HepG2 (cell line): ENCODE data around the gene GSTA5. TPM values are rescaled to one million over a fixed set of nuclear protein-coding genes. Genes with fewer than 3 reads are reported as not detected.
A peak's percentile ranks its signal among the peaks of the same experiment; 100 is the strongest.

Experiments
- EP300 ChIP-seq, 3 experiments: sonication (generic) in 1 of 3; formaldehyde crosslinking in 1 of 3; IDR thresholded peaks; 2 replicates each; pipeline versions ENCODE4 v1.5.1 to v1.6.1; 2011 to 2020; ENCODE audit warnings: low read depth in 2 of 3, low read length in 2 of 3, borderline replicate concordance in 1 of 3, improper control_type of control experiment in 1 of 3, mild to moderate bottlenecking in 1 of 3, missing genetic modification reagents in 1 of 3, moderate library complexity in 1 of 3
- FOXP1 ChIP-seq, 2 experiments: fragments of 450-650 bp in 1 of 2; IDR thresholded peaks; 2 replicates each; pipeline ENCODE4 v1.6.1; 2017 to 2018; ENCODE audit warnings: antibody characterized with exemption in 1 of 2
- HHEX ChIP-seq: IDR thresholded peaks from 2 replicates; pipeline ENCODE4 v1.6.1; 2016; ENCODE audit warnings: control low read depth
- HMG20B ChIP-seq: conservative IDR thresholded peaks from 2 replicates; pipeline ENCODE4 v1.6.1; 2016; ENCODE audit warnings: missing genetic modification reagents, missing compliant biosample characterization
- KLF6 ChIP-seq: IDR thresholded peaks from 2 replicates; pipeline ENCODE4 v1.8.0; 2016; ENCODE audit warnings: missing biosample characterization, missing genetic modification reagents
- MTERF4 ChIP-seq: sonication (generic); formaldehyde crosslinking; IDR thresholded peaks from 2 replicates; pipeline ENCODE4 v1.8.0; 2023; ENCODE audit warnings: mild to moderate bottlenecking, missing genetic modification reagents
- POLR2AphosphoS5 ChIP-seq: IDR thresholded peaks from 2 replicates; pipeline ENCODE4 v1.6.1; 2012; ENCODE audit warnings: low read depth, low read length
- SMARCE1 ChIP-seq: fragments of 450-650 bp; IDR thresholded peaks from 2 replicates; pipeline ENCODE4 v1.6.1; 2017; ENCODE audit warnings: borderline replicate concordance
- SMC3 ChIP-seq: IDR thresholded peaks from 2 replicates; pipeline ENCODE4 v1.6.1; 2011; ENCODE audit warnings: low read length, improper control_type of control experiment
- SOX5 ChIP-seq: IDR thresholded peaks from 2 replicates; pipeline ENCODE4 v1.6.1; 2016; ENCODE audit warnings: borderline replicate concordance
- STAG1 ChIP-seq: sonication (generic); formaldehyde crosslinking; IDR thresholded peaks from 2 replicates; pipeline ENCODE4 v1.4.0; 2020; ENCODE audit warnings: missing genetic modification reagents
- TEF ChIP-seq: sonication (generic); formaldehyde crosslinking; IDR thresholded peaks from 2 replicates; pipeline ENCODE4 v1.5.0; 2020; ENCODE audit warnings: missing genetic modification reagents
- THAP11 ChIP-seq: IDR thresholded peaks from 2 replicates; pipeline ENCODE4 v1.6.1; 2016; ENCODE audit warnings: missing biosample characterization, missing genetic modification reagents
- ZBTB44 ChIP-seq: sonication (generic); formaldehyde crosslinking; IDR thresholded peaks from 2 replicates; pipeline ENCODE4 v1.4.0; 2020; ENCODE audit warnings: missing genetic modification reagents
- ZFP36L1 ChIP-seq: sonication (generic); formaldehyde crosslinking; IDR thresholded peaks from 2 replicates; pipeline ENCODE4 v1.8.0; 2022; ENCODE audit warnings: mild to moderate bottlenecking, missing genetic modification reagents, moderate library complexity
- ZNF331 ChIP-seq: sonication (generic); formaldehyde crosslinking; IDR thresholded peaks from 2 replicates; pipeline ENCODE4 v1.4.0; 2020; ENCODE audit warnings: missing genetic modification reagents
- ZNF598 ChIP-seq: sonication (generic); formaldehyde crosslinking; IDR thresholded peaks from 2 replicates; pipeline ENCODE4 v1.5.1; 2020; ENCODE audit warnings: mild to moderate bottlenecking, missing genetic modification reagents, borderline replicate concordance
- ZNF788 ChIP-seq: sonication (generic); formaldehyde crosslinking; IDR thresholded peaks from 2 replicates; pipeline ENCODE4 v1.5.0; 2020; ENCODE audit warnings: mild to moderate bottlenecking, missing genetic modification reagents, borderline replicate concordance
- polyA plus RNA-seq, 8 experiments: library from polyadenylated mRNA; depleted of rRNA in 3 of 8; stranded (reverse) in 7 of 8; unstranded in 1 of 8; fragments of >200 nt; fragmentation: Illumina TruSeq in 4 of 8; extraction: Trizol in 4 of 8; gene quantifications; 2 replicates each; pipeline versions ENCODE4 v1.2.1 to v1.2.3, GENCODE V29; 2011 to 2016; ENCODE audit warnings: low read depth in 4 of 8, missing spikeins in 1 of 8, mixed read lengths in 1 of 8; ENCODE audit not compliant: insufficient read depth in 1 of 8
- total RNA-seq, 5 experiments: library from RNA; depleted of rRNA; stranded (reverse); fragments of >200 nt; fragmentation: Illumina TruSeq; extraction: Trizol; gene quantifications; 2 replicates each; pipeline ENCODE4 v1.2.3, GENCODE V29; 2016; ENCODE audit warnings: low read depth in 1 of 5
- TF ChIP-seq, protein P1 (sequence below): sonication (generic); formaldehyde crosslinking; IDR thresholded peaks from 2 replicates; pipeline ENCODE4 v1.4.0; 2020; ENCODE audit warnings: missing genetic modification reagents
- TF ChIP-seq, protein P2 (sequence below): sonication (generic); formaldehyde crosslinking; conservative IDR thresholded peaks from 2 replicates; pipeline ENCODE4 v1.4.0; 2020; ENCODE audit warnings: missing genetic modification reagents
- TF ChIP-seq, protein P3 (sequence below): IDR thresholded peaks from 2 replicates; pipeline ENCODE4 v1.6.1; 2012; ENCODE audit warnings: inconsistent platforms

Gene GSTA5
- total and polyA plus RNA-seq, 2 of the 13 experiments (the other 11 are each of a cell fraction or from before 2014, with no cell fraction given) = not detected

- TF ChIP-seq HMG20B (CRISPR knock-in tag) = peak; percentile 66; the same call in 1 of the 2 replicates
- TF ChIP-seq ZNF788 (CRISPR knock-in tag) = 0 out of 2 replicates have a peak, but pooled peaks have one; percentile 35
- TF ChIP-seq, protein P1, sequence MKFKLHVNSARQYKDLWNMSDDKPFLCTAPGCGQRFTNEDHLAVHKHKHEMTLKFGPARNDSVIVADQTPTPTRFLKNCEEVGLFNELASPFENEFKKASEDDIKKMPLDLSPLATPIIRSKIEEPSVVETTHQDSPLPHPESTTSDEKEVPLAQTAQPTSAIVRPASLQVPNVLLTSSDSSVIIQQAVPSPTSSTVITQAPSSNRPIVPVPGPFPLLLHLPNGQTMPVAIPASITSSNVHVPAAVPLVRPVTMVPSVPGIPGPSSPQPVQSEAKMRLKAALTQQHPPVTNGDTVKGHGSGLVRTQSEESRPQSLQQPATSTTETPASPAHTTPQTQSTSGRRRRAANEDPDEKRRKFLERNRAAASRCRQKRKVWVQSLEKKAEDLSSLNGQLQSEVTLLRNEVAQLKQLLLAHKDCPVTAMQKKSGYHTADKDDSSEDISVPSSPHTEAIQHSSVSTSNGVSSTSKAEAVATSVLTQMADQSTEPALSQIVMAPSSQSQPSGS (CRISPR knock-in tag) = peak; percentile 50; the same call in 1 of the 2 replicates
- TF ChIP-seq SOX5 (CRISPR knock-in tag) = no peak
- no peak for TF ChIP-seq MTERF4 (CRISPR knock-in tag)
- peak; percentile 65 for TF ChIP-seq STAG1 (CRISPR knock-in tag)
- 0 out of 2 replicates have a peak, but pooled peaks have one; percentile 32 for TF ChIP-seq TEF (CRISPR knock-in tag)
- 0 out of 2 replicates have a peak, but pooled peaks have one; percentile 37 for TF ChIP-seq KLF6 (CRISPR knock-in tag)
- TF ChIP-seq, protein P2, sequence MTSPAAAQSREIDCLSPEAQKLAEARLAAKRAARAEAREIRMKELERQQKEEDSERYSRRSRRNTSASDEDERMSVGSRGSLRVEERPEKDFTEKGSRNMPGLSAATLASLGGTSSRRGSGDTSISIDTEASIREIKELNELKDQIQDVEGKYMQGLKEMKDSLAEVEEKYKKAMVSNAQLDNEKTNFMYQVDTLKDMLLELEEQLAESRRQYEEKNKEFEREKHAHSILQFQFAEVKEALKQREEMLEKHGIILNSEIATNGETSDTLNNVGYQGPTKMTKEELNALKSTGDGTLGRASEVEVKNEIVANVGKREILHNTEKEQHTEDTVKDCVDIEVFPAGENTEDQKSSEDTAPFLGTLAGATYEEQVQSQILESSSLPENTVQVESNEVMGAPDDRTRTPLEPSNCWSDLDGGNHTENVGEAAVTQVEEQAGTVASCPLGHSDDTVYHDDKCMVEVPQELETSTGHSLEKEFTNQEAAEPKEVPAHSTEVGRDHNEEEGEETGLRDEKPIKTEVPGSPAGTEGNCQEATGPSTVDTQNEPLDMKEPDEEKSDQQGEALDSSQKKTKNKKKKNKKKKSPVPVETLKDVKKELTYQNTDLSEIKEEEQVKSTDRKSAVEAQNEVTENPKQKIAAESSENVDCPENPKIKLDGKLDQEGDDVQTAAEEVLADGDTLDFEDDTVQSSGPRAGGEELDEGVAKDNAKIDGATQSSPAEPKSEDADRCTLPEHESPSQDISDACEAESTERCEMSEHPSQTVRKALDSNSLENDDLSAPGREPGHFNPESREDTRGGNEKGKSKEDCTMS (CRISPR knock-in tag) = no peak
- TF ChIP-seq FOXP1 (IDR thresholded peaks at IDR 0.05) = no peak
- peak; percentile 46; the same call in 1 of the 2 replicates for TF ChIP-seq FOXP1 (CRISPR knock-in tag; IDR thresholded peaks at IDR 0.05)
- TF ChIP-seq ZNF598 = peak; percentile 60; the same call in 1 of the 2 replicates
- TF ChIP-seq, protein P3, sequence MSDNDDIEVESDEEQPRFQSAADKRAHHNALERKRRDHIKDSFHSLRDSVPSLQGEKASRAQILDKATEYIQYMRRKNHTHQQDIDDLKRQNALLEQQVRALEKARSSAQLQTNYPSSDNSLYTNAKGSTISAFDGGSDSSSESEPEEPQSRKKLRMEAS = peak; percentile 61
- peak; percentile 54; the same call in 1 of the 2 replicates for TF ChIP-seq SMC3
- peak; percentile 50; the same call in 1 of the 2 replicates for TF ChIP-seq THAP11
- TF ChIP-seq ZFP36L1 = no peak
- TF ChIP-seq POLR2AphosphoS5 = peak; percentile 40; the same call in 1 of the 2 replicates
- no peak for TF ChIP-seq ZBTB44 (CRISPR knock-in tag)
- peak in 1 of 2 experiments; percentile 90; a peak in 3 of 4 replicates for TF ChIP-seq EP300 (IDR thresholded peaks at IDR 0.05; ENCODE audit: low read depth in 2 of 2, low read length in 2 of 2)
- TF ChIP-seq EP300 (CRISPR knock-in tag; IDR thresholded peaks at IDR 0.05; ENCODE audit: borderline replicate concordance) = peak; percentile 77; the same call in 1 of the 2 replicates
- TF ChIP-seq HHEX (CRISPR knock-in tag) = no peak
- no peak for TF ChIP-seq SMARCE1
- peak; percentile 69 for TF ChIP-seq ZNF331 (CRISPR knock-in tag)
Measured at GRCh38 chr6:52815167-52816092, 25.2 kb downstream of the GSTA5 start (continued).
